Prostate gland (tissue), 2 donors: ENCODE results near the gene KRTAP5-3. TPM values are rescaled to one million over a fixed set of nuclear protein-coding genes. Genes with fewer than 3 reads are reported as not detected.
"Not testable (repeated sequence)": the region's sequence is repeated elsewhere in the genome, so short reads cannot be mapped to it uniquely, and the experiment has no call there.

Experiments
- DNase-seq: peaks from one replicate; pipeline ENCODE4 v3.0.0-alpha.2; 2019; ENCODE audit warnings: low spot score
- H3K27ac ChIP-seq, 2 donors: fragments of 200-600 bp; sonication (generic); 2 replicates each; pipeline ENCODE4 v1.5.1; 2017 to 2019
- H3K27me3 ChIP-seq: fragments of 200-600 bp; sonication (generic); replicated peaks from 2 replicates; pipeline ENCODE4 v1.5.1; 2019; ENCODE audit not compliant: insufficient read depth
- H3K36me3 ChIP-seq, 2 donors: fragments of 200-600 bp; sonication (generic); 1 replicate in 1 of 2; 2 replicates in 1 of 2; pipeline versions ENCODE4 v1.5.1 to v1.8.1; 2017 to 2019
- H3K4me1 ChIP-seq: fragments of 200-600 bp; sonication (generic); replicated peaks from 2 replicates; pipeline ENCODE4 v1.5.1; 2019
- H3K4me3 ChIP-seq, 2 donors: fragments of 200-600 bp; sonication (generic); 2 replicates each; pipeline ENCODE4 v1.5.1; 2017 to 2019
- H3K9me3 ChIP-seq: fragments of 200-600 bp; sonication (generic); 2 replicates; pipeline ENCODE4 v1.5.1; 2017
- CTCF ChIP-seq, 4 experiments: fragments of 200-600 bp in 2 of 4; fragments of 450-650 bp in 2 of 4; sonication (generic) in 2 of 4; IDR thresholded peaks; 1 replicate in 3 of 4; 2 replicates in 1 of 4; pipeline ENCODE4 v1.5.1; 2016 to 2019; ENCODE audit warnings: antibody characterized with exemption in 4 of 4, mild to moderate bottlenecking in 2 of 4, moderate library complexity in 2 of 4
- POLR2A ChIP-seq: fragments of 450-650 bp; IDR thresholded peaks from one replicate; pipeline ENCODE4 v1.6.1; 2016; ENCODE audit warnings: antibody characterized with exemption, mild to moderate bottlenecking
- POLR2AphosphoS5 ChIP-seq: sonication (generic); formaldehyde crosslinking; IDR thresholded peaks from one replicate; pipeline ENCODE4 v1.6.1; 2017; ENCODE audit warnings: antibody characterized with exemption
- WGBS: methylation state at CpG from one replicate; pipeline ENCODE4 v1.1.5; 2018; 5-methylcytosine and 5-hydroxymethylcytosine counted together
- intact Hi-C: fragments of 100-400 bp; cut with DNase I; formaldehyde crosslinking; loops from one replicate; pipeline ENCODE4 v1.14.2; 2022
- total RNA-seq, 2 donors: library from RNA; depleted of rRNA; stranded (reverse); fragments of >200 nt; gene quantifications; one replicate each; pipeline ENCODE4 v1.1.0, GENCODE V29; 2016

Gene KRTAP5-3
- total RNA-seq, 2 donors from 2014 or later: not detected

GRCh38 chr11:1647901-1648652, 39.8 kb upstream of the KRTAP5-3 start:
- 93% methylated on average over 19 of the region's 35 CpGs for WGBS
- no peak for TF ChIP-seq POLR2AphosphoS5
- TF ChIP-seq POLR2A: no peak
- no peak for TF ChIP-seq CTCF (IDR thresholded peaks at IDR 0.05)
- no peak overlapping the region for H3K27ac ChIP-seq
- no peaks in the 10 kb centered on the region for H3K4me1 ChIP-seq
- DNase-seq: no peak
- H3K4me3 ChIP-seq: no peak overlapping the region
- H3K9me3 ChIP-seq: no peaks in the 10 kb centered on the region
- intact Hi-C loops: no loop called here
- no peaks in the 10 kb centered on the region for H3K36me3 ChIP-seq
- no peaks in the 10 kb centered on the region for H3K27me3 ChIP-seq

GRCh38 chr11:1646540-1646939, 38.3 kb upstream of the KRTAP5-3 start:
- H3K4me3 ChIP-seq, DNase-seq, H3K27me3 ChIP-seq, H3K9me3 ChIP-seq, H3K27ac ChIP-seq, H3K36me3 ChIP-seq, intact Hi-C loops, H3K4me1 ChIP-seq: not testable (repeated sequence)
- WGBS: 95% methylated on average over 10 of the region's 10 CpGs

- Histone ChIP-seq H3K27me3 (no peaks in the 10 kb centered on the region), H3K4me1 (no peaks in the 10 kb centered on the region), H3K4me3 (no peak overlapping the region), H3K36me3 (no peaks in the 10 kb centered on the region), H3K27ac (no peak overlapping the region), H3K9me3 (no peaks in the 10 kb centered on the region)
- no peak for DNase-seq
- WGBS: 79% methylated on average over 11 of the region's 12 CpGs
- intact Hi-C loops: no loop called here
- TF ChIP-seq CTCF (IDR thresholded peaks at IDR 0.05): no peak
- TF ChIP-seq POLR2AphosphoS5: no peak
- no peak for TF ChIP-seq POLR2A
Observed at GRCh38 chr11:1645357-1645821, 37.1 kb upstream of the KRTAP5-3 start.

- Histone ChIP-seq H3K27me3 (no peaks in the 10 kb centered on the region), H3K4me3 (no peak overlapping the region), H3K36me3 (no peaks in the 10 kb centered on the region), H3K9me3 (no peaks in the 10 kb centered on the region), H3K27ac (no peak overlapping the region), H3K4me1 (no peaks in the 10 kb centered on the region)
- WGBS: 85% methylated on average over 19 of the region's 20 CpGs
- TF ChIP-seq CTCF (IDR thresholded peaks at IDR 0.05): no peak
- TF ChIP-seq POLR2AphosphoS5: no peak
- TF ChIP-seq POLR2A: no peak
- DNase-seq: no peak
- intact Hi-C loops: no loop called here
Observed at GRCh38 chr11:1644601-1645356, 36.5 kb upstream of the KRTAP5-3 start.

- no peaks in the 10 kb centered on the region for H3K36me3 ChIP-seq
- no peak overlapping the region for H3K27ac ChIP-seq
- H3K4me1 ChIP-seq: no peaks in the 10 kb centered on the region
- TF ChIP-seq POLR2A (no peak), CTCF (IDR thresholded peaks at IDR 0.05) (no peak), POLR2AphosphoS5 (no peak)
- intact Hi-C loops: no loop called here
- H3K4me3 ChIP-seq: no peak overlapping the region
- 93% methylated on average over 20 of the region's 20 CpGs for WGBS
- H3K9me3 ChIP-seq: no peaks in the 10 kb centered on the region
- no peak for DNase-seq
- no peaks in the 10 kb centered on the region for H3K27me3 ChIP-seq
Observed at GRCh38 chr11:1643146-1643690, 35.0 kb upstream of the KRTAP5-3 start.
